HuH-7.5 (cell line): ENCODE measurements around the gene S100A3.
A peak's percentile ranks its signal among the peaks of the same experiment; 100 is the strongest.
"Not testable (repeated sequence)": the region's sequence is repeated elsewhere in the genome, so short reads cannot be mapped to it uniquely, and the experiment has no call there.

ENCODE experiments used
- DNase-seq: peaks from one replicate; pipeline ENCODE4 v3.0.0; 2011; ENCODE audit warnings: low spot score

S100A3 gene

DNA sequence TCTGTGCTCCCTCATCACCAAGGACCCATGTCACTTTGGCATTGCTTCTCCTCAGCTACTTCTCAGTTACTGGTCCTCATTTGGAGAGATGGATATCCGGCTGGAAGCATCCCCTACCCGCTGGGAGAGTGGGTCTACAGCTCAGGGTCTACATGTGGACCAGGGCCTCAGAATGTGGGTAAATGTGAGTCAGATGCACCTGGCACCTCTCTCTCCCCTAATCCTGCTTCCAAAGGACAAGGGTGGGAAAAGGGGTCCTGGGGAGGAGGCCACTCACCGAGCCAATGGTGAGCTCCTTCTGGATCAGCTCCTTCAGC is 14.2 kb downstream of the S100A3 start:
- DNase-seq, result no peak

DNA sequence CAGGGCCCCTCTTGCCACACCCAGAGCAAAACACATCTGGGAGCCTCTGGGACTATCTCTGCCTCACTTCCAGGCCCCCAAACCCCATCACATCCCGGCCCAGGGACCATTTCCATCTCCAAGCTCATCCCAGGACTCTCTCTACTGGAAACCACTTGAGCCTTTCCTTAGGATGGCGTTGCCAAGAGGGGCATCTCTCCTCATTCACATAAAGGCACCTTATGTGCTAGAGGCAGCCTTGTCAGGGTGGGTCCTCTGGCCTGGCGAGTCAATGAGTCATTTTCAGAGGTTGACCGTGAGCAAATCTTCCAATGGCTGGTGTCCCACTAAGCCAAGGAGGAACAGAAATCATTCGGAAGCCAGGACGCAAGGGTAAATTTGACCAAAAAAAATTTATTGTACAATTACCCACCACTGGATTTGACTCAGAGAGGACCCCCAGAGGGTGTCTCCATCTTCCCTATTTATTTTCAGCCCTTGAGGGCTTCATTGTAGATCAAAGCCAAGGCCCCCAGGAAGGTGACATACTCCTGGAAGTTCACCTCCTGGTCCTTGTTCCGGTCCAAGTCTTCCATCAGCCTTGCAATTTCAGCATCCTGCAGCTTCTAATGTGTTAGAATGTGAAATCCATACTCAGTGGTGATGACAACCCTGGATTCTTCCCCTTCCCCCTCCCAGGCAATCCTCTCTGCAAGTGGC is 14.7 kb downstream of the S100A3 start:
- no peak for DNase-seq

DNA sequence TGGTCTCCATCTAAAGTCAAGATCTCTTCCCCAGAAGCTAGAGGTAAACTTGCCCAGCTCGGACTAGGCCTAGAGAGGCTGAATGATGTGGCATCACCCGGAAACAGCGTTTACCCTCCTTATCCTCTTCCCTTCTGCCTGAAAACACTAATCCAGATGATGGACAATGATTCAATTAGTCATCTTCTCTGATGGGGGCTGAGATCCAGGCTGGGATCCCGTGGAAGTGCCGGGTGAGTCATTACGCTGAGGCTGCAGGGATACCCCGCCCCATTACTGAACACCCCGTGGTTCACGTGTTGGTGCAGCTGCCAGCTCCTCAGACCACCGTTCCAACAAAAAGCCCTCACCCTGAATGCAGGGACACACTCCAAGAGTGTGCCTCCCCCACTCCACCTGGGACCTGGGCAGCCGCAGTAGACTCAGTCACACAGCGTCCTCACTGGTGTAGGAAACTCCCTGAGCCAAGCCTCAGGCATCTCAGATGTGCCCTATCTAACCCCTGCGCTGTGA is 15.3 kb downstream of the S100A3 start:
- no peak for DNase-seq

DNA sequence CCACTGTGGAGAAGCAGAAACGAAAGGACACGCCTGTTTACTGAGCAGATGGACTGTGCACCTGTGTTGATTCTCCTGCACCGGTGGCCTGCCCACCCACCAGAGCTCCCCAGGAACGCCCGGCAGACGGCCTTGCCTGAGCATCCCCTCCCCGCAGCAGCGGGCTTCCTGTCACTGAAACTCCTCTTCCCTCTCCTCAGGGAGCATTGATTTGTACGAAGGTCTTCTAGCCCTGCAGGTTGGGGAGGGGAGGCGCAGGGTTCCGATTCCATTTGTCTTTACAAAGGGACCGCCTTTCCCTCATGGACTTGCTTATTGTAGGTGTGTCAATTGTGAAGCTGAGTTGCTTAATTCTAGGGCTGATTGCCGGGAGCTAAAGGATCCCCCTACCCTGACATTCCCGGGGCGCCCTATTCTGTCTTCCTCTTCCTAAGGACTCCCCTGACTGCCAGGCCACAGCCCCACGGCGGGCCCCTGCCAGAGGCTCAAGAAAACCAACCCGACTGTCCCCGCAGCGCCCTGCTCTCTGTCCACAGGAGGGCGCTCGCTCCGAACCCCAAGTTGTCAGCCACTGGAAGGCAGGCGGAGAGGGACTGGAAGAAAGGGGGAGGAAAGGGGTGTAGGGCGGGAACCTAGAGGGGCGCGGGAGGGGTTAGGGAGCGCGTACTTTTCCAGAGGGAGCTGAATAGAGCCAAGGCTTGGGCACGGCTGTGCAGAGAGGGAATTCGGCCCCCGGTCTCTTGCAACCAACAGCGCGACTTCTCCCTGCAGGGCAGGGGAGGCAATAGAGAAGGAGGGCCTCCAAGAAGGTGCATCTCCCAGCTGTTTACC is 16.1 kb downstream of the S100A3 start:
- DNase-seq, result peak; percentile 87

DNA sequence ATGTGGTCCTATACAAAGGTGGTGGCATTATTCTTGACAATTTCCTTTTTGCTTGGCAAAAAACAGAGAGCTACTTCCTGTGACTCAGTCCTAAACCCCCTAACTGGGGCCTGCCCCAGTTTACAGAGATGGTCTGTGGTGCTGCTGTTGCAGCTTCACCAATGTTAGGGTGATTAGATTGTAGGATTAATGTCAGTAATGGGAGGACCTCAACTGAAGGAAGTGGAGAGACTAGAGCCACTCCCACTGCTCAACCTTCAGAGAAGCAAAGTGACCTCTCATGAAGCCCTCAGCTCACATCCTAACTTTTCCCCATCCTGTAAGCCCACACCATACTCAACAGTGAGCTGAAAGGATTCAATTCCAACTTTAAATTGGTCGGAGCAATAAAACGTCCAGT is 16.9 kb downstream of the S100A3 start:
- no peak for DNase-seq

DNA sequence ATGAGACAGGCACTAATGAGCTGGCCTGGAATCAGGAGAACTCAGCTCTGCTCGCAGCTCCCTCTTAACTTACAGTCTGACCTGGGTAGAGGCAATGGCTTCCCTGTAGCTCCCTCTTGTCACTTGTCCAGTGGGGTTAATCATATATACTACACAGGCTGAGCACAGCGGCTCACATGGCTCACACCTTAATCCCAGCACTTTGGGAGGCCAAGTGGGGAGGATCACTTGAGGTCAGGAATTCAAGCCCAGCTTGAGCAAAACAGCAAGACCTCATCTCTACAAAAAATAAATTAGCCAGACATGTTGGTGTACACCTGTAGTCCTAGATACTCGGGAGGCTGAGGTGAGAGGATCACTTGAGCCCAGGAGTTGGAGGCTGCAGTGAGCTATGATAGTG is 17.4 kb downstream of the S100A3 start:
- no peak for DNase-seq

DNA sequence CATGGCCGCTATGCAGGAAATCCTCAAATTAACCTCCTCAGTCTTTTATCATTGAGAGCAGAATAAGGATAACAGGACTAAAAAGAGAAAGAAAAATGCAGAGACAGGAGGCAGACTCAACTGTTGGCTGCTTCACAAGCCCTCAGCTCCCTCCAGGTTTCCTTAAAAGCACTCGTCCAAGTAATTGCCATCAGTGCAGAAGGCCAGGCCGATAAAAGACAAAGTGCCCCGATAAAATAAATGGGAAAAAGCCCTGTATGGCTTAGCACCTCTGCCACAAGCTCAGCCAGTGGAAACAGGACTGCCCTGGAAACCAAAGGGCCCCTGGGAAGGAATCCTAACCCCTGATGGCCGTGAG is 21.4 kb downstream of the S100A3 start:
- DNase-seq, result no peak

DNA sequence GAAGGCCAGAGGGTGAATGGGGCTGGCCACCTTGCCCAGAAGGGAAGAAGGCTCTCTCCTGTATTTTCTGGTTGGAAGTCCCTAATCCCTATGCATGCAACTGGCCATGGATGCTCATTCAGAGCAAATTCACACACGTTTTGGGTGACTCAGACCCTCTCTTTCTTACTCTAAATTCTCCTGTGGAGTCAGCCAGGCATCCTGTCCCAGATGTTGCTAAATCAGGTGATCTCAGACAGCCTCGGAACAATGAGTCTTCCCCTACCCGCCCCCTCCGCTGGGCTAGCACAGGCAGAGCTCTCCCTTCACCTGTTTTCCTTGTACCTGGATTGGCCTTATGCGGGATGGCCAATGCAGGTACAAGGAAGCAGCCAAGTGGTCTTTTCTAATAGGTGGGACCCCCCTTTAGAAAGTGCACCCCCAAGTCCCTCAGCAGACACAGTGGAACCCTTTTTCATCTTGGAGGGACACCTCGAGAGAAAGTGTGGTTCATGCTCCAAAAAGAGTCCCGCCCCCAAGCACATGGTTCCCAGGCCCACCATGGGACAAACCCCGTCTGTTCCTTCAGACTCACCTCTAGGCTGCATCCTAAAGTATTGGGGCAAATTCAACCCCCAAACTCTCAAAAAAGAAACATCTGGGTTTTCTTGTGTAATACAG is 21.9 kb downstream of the S100A3 start:
- DNase-seq, result no peak

DNA sequence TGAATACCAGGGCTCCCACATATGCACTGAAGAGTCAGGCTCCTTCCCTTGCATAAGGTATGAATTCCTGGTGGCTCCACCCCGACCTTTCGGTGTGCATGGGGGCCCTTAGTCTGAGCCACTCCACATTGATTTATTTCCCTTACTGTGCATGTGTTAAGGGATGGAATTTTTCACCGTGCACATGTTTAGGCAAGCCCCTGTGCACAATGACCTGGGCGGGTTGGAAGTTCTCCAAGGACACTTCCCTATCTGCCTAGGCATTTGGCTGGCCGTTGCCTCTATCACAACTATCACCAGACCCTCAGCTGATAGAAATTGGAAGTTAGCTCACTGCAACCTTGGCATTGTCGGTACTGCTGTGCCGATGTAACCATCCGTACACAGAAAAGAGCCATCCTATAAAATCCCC is 22.9 kb downstream of the S100A3 start:
- DNase-seq, result no peak

DNA sequence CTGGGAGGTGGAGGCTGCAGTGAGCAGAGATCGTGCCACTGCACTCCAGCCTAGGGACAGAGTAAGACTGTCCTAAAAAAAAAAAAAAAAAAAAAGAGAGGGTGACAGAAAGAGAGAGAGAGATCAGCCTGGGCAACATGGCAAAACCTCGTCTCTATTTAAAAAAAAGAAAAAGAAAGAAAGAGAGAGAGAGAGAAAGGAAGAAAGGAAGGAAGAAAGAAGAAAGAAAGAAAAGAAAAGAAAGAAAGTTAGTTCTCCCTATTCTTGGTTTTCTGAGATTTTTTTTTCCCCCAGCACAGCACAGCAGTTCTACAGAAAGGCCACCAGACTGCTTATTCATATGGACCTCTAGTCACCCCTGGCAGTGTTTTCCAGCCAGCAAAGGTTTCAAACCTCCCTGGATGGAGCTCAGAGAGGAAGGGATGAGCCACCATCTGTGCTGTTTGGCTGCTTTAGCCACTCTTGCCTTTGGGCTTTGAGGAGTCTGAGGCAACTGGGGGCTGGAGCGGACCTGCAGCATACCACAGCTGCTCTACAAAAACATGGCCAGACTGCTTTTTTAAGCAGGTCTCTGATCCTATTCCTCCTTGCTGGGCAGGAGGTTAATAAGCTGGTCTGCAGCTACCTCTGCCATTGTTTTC is 23.9 kb downstream of the S100A3 start:
- DNase-seq, result no peak

DNA sequence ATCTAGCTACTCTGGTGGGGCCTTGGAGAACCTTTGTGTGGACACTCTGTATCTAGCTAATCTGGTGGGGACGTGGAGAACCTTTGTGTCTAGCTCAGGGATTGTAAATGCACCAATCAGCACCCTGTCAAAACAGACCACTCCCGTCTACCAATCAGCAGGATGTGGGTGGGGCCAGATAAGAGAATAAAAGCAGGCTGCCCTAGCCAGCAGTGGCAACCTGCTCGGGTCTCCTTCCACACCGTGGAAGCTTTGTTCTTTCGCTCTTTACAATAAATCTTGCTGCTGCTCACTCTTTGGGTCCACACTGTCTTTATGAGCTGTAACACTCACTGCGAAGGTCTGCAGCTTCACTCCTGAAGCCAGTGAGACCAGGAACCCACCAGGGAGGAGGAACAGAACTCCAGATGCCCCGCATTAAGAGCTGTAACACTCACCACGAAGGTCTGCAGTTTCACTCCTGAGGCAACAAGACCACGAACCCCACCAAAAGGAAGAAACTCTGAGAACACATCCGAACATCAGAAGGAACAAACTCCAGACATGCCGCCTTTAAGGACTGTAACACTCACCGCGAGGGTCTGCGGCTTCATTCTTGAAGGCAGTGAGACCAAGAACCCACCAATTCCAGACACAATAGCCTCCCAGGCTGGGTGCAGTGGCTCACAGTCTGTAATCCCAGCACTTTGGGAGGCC is 26.6 kb downstream of the S100A3 start:
- not testable (repeated sequence) for DNase-seq

DNA sequence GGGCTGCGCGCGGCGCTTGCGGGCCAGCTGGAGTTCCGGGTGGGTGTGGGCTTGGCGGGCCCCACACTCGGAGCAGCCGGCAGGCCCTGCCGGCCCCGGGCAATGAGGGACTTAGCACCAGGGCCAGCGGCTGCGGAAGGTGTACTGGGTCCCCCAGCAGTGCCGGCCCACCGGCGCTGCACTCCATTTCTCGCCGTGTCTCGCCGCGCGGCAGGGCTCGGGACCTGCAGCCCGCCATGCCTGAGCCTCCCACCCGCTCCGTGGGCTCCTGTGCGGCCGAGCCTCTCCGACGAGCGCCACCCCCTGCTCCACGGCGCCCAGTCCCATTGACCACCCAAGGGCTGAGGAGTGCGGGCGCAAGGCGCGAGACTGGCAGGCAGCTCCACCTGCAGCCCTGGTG is 27.2 kb downstream of the S100A3 start:
- not testable (repeated sequence) for DNase-seq

DNA sequence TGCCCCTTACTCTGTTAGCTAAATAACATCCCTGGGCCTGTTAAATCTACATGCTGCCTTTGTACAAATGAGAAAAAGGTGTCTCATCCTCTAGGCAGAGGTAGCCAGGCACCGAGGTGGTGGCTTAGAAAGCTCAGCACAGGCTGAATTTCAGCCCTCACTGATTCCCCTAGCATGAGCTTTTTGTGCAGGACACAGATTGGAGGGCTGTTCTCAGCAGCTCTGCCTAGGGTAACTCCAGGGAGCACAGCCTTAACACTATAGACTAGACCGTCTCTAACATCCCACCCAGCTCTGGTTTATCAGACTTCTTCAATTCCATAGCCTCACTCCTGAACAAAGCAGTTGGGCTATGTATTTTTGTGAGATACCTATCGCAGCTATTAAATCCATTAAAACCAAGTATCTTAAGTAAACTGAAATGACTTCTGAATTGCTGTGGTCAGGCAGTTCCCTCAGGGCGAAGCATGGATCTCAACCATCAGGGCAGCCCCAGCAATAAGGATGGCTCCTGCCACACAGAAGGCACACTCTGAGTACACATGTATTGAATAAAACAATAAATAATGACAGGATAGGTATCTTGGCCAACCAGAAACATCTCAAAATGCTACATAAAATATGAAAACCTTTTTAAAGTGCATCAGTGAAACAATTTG is 28.1 kb downstream of the S100A3 start:
- no peak for DNase-seq

DNA sequence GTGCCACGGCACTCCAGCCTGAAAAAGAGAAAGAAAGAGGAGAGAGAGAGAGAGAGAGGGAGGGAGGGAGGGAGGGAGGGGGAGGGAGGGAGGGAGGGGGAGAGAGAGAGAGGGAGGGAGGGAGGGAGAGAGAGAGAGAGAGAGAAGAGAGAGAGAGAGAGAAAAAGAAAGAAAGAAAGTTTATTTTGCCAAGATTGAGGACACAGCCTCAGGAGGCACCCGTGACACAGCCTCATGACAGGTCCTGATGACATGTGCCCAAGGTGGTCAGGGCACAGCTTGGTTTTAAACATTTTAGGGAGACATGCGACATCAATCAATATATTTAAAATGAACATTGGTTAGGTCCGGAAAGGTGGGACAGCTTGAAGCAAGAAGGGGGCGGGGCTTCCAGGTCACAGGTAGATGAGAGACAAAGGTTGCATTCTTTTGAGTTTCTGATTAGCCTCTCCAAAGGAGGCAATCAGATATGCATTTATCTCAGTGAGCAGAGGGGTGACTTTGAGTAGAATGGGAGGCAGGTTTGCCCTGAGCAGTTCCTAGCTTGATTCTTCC is 28.8 kb downstream of the S100A3 start:
- not testable (repeated sequence) for DNase-seq

DNA sequence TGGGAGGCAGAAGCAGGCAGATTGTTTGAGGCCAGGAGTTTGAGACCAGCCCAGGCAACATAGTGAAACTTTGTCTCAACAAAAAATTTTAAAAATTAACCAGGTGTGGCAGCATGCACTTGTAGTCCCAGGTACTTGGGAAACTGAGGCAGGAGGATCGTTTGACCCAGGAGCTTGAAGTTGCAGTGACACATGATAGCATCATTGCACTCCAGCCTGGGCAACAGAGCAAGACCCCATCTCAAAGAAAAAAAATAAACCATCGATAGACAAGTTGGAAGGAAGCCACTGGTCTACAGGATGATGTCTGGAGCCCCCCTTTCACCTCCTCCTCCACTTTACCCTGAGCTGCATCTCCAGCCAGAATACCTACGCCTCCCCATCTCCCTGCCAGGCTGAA is 29.8 kb downstream of the S100A3 start:
- DNase-seq, result no peak

DNA sequence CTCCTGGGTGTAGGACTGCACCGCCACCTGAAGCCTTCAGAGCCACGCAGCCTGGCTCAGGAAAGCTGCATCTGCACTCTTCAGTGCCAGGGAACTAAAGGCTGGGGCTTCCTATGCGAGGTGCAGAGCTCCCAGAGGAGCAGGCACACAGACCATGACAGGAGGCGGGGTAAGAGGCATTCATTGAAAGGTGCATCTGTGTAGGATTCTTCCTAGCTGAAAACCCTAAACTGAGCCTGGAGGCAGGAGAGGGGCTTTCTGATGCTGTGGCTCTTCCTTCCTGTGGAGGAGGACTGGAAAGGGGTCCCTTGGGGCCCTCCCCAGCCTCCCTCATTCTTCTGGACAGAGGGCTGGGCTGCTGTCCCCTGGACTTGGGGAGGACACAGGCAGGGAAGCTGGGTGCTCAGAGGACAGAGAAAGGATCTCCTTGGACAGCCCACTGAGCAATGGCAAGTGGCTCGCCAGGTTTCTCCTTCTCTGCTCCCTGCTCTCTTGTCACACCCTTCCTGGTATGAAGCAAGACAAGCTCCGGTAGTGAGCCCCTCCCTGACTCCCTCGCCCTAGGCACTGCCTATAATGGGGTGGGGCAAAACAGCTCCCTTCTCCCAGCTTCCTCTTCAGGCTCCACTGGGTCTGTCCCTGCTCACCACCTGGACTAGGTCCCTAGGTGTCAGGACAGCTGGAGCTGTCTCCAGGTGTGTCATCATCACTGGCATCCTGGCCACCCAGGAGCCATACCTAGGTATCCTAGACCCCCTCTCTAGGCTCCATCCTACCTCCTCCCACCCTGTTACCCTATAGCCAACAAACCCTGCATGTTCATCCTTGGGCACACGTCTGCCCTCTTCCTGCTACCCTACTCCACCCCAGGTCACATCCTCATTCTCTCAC is 33.3 kb downstream of the S100A3 start:
- DNase-seq, result no peak

DNA sequence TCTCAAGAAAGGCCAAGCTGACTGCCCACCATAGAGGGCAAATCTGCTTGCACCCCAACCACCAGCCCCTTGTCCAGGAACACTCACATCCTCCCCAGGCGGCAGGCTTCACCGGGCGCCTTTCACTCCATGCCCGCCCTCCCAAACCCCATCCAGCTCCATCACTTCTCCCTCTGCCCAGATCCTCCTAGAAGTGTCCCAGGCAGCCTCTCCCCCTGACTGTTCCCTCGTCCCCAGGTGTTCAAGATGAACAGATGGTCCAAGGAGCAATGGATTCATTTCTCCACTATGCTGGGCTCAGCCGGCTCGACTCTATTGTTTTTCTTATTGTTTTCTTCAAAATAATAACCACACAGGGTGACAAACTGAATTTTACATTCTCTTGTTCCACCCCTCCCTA is 35.4 kb downstream of the S100A3 start:
- no peak for DNase-seq

DNA sequence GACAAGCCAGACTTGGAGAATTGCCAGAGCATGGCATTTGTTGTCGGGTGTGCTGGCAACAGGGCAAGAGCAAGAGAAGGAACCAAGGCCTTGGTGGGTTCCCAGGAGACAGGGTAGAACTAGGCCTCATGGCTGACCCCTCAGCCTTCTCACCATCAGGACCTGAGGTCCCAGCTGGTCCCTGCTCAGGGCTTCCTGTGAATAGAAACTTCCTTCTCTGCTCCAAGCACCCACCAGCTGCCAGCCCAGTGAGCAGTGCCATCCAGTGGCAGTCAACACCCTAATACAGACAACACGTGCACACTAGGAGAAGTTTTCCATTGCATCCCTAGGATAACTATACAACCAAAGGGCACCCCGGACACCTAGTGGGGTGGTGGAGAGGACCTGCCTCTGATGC is 36.0 kb downstream of the S100A3 start:
- DNase-seq, result no peak

DNA sequence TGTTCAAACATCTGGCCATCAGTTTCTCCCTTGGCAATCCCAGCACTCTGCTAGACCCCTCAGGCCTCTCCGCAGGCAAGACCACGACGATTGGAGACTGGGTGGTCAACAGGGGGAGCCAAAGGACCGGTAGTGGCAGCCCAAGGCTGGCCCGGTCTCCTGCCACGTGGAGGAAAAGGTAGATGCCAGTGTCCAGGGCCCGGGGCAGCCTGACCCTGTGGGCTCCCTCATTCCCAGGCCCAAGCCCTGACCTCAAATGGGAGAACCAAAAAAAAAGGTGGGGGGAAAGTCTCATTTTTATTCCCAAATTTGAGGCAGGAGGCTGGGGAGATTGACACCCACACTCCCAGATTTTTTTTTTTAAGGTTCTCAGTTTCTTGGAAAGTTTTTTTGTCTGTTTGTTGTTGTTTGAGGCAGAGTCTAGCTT is 38.1 kb downstream of the S100A3 start:
- DNase-seq, result peak; percentile 88

DNA sequence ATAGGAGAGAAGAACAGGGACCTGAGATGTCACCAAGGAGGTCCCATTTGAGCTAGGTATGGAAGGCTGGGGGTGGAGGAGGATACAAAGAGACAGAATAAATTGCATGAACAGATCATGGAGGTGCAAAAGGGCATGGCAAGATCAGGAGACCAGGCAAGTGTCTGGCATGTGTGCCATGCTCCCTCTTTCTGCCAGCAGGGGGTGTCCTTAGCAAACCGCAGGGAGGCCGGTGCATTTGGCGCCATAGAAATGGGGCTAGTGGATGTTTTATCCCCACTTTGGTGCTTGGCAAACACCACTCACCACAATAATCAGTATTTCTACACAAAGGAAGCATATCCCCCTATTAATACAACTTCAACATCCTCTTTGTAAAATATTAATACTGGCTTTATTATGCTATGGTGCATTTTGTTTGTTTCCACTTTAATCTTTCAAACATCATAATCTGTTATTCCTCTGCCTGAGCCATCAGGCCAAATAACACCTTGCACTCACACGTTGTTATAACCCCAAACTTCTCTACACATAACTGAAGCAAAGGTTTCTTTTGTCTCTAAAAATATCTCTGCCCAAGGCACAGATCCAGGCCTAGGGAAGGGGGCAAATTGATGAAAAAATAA is 39.2 kb downstream of the S100A3 start:
- peak; percentile 60 for DNase-seq
